C4-2B (cell line): Measurements from ENCODE around the gene ARMH4.

Experiments
- ZFX ChIP-seq: fragments of 450-650 bp; IDR thresholded peaks from 2 replicates; pipeline ENCODE4 v1.6.1; 2017
- TF ChIP-seq, protein P1 (sequence below): fragments of 450-650 bp; conservative IDR thresholded peaks from 2 replicates; pipeline ENCODE4 v1.5.1; 2017; ENCODE audit warnings: mild to moderate bottlenecking

DNA sequence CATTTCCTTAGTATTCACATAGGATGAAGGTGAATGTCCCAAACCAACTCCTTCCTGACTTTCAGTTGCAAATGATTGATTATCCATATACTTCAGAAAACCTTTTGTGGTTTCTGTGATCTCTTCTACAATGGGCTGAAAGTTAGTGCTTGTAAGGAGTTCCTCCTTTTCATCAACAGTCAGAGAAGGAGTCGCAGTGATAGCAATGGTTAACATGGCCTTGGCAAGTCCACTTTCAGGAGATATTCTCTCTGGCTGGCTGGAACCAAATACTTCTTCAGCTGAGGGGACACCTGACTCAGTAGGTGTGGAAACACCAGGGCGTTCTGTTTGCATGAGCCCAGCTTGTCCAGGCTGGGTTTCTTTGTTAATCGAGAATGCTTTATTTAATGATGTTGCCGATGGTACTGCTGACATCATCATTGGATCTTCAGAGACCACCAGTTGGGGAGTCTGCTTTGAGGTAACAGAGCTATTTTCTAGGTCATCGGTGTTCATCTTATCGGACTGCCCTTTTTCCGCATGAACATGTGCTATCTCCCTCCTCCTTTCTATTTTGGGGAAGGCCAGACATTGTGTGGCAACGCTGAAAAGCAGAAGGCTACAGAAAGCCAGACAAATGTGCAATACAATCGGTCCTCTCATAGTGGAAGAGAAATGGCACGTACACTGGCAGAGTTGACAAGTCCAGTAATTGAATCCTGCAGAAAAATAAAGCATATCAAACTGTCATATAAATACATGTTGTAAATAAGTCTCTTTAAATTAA is 13.1 kb downstream of the ARMH4 start:
- TF ChIP-seq, protein P1, sequence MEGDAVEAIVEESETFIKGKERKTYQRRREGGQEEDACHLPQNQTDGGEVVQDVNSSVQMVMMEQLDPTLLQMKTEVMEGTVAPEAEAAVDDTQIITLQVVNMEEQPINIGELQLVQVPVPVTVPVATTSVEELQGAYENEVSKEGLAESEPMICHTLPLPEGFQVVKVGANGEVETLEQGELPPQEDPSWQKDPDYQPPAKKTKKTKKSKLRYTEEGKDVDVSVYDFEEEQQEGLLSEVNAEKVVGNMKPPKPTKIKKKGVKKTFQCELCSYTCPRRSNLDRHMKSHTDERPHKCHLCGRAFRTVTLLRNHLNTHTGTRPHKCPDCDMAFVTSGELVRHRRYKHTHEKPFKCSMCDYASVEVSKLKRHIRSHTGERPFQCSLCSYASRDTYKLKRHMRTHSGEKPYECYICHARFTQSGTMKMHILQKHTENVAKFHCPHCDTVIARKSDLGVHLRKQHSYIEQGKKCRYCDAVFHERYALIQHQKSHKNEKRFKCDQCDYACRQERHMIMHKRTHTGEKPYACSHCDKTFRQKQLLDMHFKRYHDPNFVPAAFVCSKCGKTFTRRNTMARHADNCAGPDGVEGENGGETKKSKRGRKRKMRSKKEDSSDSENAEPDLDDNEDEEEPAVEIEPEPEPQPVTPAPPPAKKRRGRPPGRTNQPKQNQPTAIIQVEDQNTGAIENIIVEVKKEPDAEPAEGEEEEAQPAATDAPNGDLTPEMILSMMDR, result no peak
- no peak for TF ChIP-seq ZFX
